NB4 (cell line): ENCODE measurements around the gene KLK15.
"Not testable (repeated sequence)": the region's sequence is repeated elsewhere in the genome, so short reads cannot be mapped to it uniquely, and the experiment has no call there.

Experiments used
- DNase-seq: peaks from one replicate; pipeline ENCODE4 v3.0.0; 2010; ENCODE audit warnings: low read depth
- H3K4me3 ChIP-seq: one replicate; pipeline ENCODE4 v1.5.1; 2011; ENCODE audit warnings: mild to moderate bottlenecking, low read depth, low read length, moderate library complexity
- MYC ChIP-seq: IDR thresholded peaks from 2 replicates; pipeline ENCODE4 v1.6.1; 2011; ENCODE audit warnings: low read depth, low read length
- POLR2A ChIP-seq: IDR thresholded peaks from 2 replicates; pipeline ENCODE4 v1.6.1; 2011; ENCODE audit warnings: mild to moderate bottlenecking; ENCODE audit not compliant: insufficient read length; ENCODE audit errors: extremely low read depth
- TF ChIP-seq, protein P1 (sequence below): IDR thresholded peaks from one replicate; pipeline ENCODE4 v1.5.1; 2012; ENCODE audit warnings: low read depth, low read length
- TF ChIP-seq, protein P2 (sequence below): IDR thresholded peaks from 2 replicates; pipeline ENCODE4 v1.6.1; 2011; ENCODE audit warnings: low read depth, low read length

The KLK15 gene

DNA sequence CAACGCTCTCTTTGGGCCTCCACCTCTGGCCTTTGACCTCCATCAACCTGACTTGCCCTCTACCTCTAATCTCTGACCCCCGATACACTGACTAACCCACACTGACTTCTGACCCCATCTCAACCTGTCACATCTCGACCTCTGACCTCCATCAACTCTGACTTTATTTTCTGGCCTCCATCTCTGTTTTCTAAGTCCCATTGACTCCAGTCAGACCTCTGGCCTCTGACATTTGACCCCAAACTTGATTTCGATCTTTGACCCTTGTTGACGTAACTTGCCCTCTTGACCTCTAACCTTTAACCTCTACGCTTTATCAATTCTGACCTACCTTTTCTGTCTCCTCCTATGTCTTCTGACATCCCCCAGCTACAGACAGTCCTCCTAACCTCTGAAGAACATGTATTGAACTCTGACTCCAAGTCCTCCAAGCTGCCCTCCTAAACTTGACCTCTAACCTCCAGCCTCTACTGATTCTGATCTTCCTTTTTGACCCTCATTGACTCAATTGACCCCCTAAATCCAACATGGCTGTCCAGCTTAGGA lies 42.4 kb downstream of the KLK15 start:
- no peak for DNase-seq
- TF ChIP-seq MYC (no peak), POLR2A (no peak)
- TF ChIP-seq, protein P1, sequence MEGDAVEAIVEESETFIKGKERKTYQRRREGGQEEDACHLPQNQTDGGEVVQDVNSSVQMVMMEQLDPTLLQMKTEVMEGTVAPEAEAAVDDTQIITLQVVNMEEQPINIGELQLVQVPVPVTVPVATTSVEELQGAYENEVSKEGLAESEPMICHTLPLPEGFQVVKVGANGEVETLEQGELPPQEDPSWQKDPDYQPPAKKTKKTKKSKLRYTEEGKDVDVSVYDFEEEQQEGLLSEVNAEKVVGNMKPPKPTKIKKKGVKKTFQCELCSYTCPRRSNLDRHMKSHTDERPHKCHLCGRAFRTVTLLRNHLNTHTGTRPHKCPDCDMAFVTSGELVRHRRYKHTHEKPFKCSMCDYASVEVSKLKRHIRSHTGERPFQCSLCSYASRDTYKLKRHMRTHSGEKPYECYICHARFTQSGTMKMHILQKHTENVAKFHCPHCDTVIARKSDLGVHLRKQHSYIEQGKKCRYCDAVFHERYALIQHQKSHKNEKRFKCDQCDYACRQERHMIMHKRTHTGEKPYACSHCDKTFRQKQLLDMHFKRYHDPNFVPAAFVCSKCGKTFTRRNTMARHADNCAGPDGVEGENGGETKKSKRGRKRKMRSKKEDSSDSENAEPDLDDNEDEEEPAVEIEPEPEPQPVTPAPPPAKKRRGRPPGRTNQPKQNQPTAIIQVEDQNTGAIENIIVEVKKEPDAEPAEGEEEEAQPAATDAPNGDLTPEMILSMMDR = no peak
- TF ChIP-seq, protein P2, sequence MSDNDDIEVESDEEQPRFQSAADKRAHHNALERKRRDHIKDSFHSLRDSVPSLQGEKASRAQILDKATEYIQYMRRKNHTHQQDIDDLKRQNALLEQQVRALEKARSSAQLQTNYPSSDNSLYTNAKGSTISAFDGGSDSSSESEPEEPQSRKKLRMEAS = no peak
- H3K4me3 ChIP-seq = no peak overlapping the region

DNA sequence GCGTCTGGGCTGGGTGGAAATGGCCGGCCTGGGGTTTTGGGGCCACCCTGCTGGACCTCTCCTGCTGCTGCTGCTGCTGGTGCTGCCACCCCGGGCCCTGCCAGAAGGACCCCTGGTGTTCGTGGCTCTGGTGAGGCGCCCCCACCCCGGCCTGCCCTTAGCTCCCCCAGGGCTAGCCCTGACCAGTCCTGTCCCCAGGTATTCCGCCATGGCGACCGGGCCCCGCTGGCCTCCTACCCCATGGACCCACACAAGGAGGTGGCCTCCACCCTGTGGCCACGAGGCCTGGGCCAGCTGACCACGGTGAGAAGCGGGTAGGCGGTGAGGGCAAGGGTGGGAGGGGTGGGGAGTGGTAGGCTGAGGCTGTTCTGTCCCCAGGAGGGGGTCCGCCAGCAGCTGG lies 43.0 kb downstream of the KLK15 start, which contains the start of gene ACP4:
Gene ACP4 (plus strand): TSS at position 20 of the 400 bp plus-strand sequence. CDS start 0 bp downstream, at position 20.
- no peak for DNase-seq
- TF ChIP-seq POLR2A (no peak), MYC (no peak)
- TF ChIP-seq, protein P1 = no peak
- TF ChIP-seq, protein P2 = no peak

DNA sequence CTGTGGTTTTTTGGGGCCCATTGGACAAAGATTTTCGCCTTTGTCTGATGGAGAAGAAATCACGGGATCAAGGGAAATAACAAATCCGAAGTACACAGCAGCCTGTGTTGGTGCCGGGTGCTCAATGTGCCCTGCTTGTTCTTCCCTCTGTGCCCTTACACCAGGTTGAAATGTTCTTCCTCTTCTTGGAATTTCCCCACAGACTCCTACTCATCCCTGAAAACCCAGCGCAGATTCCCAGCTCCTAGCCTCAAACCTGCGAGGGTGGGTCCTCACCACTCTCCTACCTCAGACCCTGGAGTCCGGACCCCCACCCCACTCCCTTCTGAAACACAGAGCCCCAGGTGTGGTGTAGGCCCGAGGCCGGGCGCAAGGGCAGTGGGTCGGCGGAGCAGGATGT lies 48.0 kb downstream of the KLK15 start:
- TF ChIP-seq MYC = no peak
- TF ChIP-seq, protein P2 = no peak
- TF ChIP-seq, protein P1 = no peak
- no peak for TF ChIP-seq POLR2A
- DNase-seq = no peak
- H3K4me3 ChIP-seq = no peak overlapping the region

More for the DNA sequence above, 43.0 kb downstream of the KLK15 start, which contains the start of gene ACP4:
- H3K4me3 ChIP-seq = no peak within 1 kb of the TSS

DNA sequence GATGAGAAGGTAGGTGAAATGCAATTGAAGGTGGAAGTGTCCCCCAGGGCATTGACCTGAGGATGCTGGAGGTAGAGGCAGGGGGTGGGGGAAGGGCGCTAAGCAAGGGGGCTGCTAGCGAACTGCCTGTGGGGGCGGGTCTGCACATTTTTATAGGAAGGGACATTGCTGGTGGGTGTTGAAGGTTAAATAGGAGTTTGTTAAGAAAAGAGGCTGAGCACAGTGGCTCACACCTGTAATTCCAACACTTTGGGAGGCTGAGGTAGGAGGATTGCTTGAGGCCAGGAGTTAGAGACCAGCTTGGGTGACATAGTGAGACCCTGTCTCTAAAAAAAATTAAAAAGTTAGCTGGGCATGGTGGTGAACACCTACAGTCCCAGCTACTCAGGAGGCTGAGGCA lies 48.7 kb downstream of the KLK15 start:
- no peak for DNase-seq
- TF ChIP-seq POLR2A (no peak), MYC (no peak)
- H3K4me3 ChIP-seq = no peak overlapping the region

DNA sequence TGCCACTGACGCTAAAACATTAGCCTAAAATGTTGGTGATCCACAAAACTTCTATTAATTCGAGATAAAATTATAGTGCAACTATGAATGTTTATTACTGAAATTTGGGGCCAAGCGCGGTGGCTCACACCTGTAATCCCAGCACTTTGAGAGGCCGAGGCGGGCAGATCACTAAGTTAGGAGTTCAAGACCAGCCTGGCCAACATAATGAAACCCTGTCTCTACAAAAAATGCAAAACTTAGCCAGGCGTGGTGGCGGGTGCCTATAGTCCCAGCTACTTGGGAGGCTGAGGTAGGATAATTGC lies 49.6 kb downstream of the KLK15 start:
- not testable (repeated sequence) for H3K4me3 ChIP-seq, DNase-seq

DNA sequence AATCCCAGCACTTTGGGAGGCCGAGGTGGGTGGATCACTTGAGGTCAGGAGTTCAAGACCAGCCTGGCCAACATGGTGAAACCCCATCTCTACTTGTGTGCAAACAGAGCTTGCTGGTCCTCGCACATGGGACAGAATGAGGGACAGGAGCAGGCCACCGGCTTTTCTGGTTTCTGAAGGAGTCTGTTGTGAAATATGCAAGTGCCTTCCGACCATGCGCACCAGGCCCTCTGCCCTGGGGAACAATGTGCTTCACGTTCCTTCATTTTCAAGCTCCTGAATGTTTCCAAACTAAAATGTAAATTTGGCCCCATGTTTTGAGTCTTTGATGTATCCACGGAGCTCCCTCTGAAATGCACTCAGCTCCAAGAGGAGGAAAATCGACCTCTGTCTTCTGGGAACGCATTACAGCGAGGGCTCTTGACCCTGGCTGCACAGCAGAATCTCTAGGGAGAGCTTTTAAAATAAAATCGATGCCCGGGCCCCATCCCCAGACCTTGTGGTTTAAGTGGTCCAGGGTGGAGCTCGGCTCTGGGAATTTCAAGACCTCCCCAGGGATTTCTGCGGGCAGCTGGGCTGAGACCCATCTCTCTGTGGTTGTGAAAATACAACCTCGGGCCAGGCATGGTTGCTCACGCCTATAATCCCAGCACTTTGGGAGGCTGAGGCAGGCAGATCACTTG lies 52.5 kb downstream of the KLK15 start:
- DNase-seq = peak; percentile 78
- TF ChIP-seq POLR2A (no peak), MYC (peak; percentile 33; the same call in 1 of the 2 replicates)
- TF ChIP-seq, protein P1 = no peak
- TF ChIP-seq, protein P2 = 0 out of 2 replicates have a peak, but pooled peaks have one; percentile 16
- H3K4me3 ChIP-seq = no peak overlapping the region
